Retinal pigment epithelial cell (primary cell): ENCODE data around the gene PRKAR2B.

Experiments
- DNase-seq: peaks from one replicate; pipeline ENCODE4 v3.0.0-alpha.2; 2010; ENCODE audit warnings: low read depth
- H3K4me3 ChIP-seq: 2 replicates; pipeline ENCODE4 v1.5.1; 2011; ENCODE audit warnings: mild to moderate bottlenecking, low read length, control low read depth, moderate library complexity
- TF ChIP-seq, protein P1 (sequence below): conservative IDR thresholded peaks from 2 replicates; pipeline ENCODE4 v1.5.1; 2011; ENCODE audit warnings: low read depth, low read length, control low read depth, inconsistent platforms

PRKAR2B gene

DNA sequence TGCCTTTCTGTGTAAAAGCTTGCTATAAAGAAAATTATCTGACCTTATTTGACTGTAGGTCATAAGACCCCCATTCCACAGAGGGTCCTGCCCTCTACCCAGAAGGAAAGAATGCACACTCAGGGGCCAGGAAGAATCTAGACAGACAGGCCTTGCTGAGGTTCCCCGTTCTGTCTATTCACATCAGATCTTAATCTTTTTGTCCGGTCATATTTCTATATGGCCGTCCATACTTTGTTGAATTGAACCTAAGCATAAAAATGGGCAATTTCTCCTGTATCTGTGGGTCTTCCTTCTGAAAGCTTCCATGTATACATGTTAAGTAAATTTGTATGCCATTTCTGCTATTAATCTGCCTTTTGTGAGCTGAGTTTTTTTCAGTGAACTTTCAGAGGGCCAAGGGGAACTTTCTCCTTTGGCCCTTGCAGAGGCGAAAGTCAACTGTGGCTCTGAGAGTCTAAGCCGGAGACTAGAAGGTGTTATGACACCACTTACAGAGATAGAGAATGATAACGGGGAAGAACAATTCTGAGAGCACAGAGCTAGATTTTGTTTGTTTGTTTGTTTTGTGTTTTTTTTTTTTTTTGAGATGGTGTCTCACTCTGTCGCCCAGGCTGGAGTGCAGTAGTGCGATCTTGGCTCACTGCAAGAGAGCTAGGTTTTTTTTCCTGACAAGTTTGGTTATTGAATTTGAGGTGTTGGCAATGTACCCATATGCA is 11.6 kb upstream of the PRKAR2B start:
- TF ChIP-seq, protein P1, sequence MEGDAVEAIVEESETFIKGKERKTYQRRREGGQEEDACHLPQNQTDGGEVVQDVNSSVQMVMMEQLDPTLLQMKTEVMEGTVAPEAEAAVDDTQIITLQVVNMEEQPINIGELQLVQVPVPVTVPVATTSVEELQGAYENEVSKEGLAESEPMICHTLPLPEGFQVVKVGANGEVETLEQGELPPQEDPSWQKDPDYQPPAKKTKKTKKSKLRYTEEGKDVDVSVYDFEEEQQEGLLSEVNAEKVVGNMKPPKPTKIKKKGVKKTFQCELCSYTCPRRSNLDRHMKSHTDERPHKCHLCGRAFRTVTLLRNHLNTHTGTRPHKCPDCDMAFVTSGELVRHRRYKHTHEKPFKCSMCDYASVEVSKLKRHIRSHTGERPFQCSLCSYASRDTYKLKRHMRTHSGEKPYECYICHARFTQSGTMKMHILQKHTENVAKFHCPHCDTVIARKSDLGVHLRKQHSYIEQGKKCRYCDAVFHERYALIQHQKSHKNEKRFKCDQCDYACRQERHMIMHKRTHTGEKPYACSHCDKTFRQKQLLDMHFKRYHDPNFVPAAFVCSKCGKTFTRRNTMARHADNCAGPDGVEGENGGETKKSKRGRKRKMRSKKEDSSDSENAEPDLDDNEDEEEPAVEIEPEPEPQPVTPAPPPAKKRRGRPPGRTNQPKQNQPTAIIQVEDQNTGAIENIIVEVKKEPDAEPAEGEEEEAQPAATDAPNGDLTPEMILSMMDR, result no peak
- DNase-seq, result no peak

DNA sequence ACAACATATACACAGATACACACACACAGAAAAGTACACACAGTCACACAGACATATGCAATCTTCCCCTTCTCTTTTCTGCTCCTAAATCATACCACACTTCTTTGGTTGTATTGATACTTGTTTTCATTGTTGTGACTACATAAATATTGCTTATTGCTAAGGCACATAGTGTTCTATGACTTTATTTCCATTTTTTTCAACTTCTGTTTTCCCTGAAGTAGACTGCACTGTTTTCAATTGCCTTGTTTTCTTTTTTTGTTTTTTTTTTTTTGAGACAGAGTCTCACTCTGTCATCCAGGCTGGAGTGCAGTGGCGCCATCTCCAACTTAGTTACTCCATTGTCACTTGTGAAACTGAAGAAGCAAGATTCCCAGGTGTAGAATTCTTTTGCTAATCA is 10.0 kb upstream of the PRKAR2B start:
- no peak for DNase-seq
- no peak overlapping the region for H3K4me3 ChIP-seq
- TF ChIP-seq, protein P1, result no peak

More for the DNA sequence above, 11.6 kb upstream of the PRKAR2B start:
- H3K4me3 ChIP-seq, result no peak overlapping the region

DNA sequence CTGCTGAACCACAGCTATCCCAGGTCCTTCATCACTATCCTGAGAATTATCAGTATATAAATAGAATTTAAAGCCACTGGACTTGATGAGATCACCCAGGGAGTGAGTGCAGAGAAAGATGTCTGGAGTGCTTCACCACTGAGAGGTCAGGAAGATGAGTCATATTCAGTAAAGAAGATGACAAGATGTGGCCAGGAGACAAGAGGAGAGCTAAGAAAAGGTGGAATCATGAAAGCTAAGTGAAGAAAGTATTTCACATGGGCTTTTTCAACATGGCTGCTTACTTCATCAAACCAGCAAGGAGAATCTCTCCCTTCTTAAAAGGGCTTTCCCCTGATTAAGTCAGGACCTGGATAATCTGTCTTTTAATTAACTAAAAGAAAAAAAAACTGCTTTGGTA is 9.1 kb upstream of the PRKAR2B start:
- H3K4me3 ChIP-seq, result no peak overlapping the region
- no peak for DNase-seq
- TF ChIP-seq, protein P1, result no peak

DNA sequence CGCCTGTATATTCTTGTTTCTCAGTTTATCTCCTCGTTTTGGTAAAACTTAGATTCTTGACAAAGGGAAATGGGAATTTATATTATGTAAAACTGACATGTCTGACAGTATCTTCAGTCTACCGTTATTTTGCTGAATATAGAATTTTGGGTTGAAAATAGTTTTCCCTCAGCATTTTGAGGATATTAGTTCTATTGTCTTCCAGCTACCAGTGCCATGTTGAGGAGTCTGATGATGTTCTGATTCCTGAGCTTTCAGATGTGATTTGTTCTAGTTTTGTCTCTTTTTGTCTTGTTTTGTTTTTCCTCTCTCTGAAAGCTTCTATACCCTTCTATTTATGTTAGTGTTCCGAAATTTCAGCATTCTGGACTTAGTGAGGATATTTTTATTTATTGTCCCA is 8.0 kb upstream of the PRKAR2B start:
- DNase-seq, result no peak
- TF ChIP-seq, protein P1, result no peak
- no peak overlapping the region for H3K4me3 ChIP-seq

DNA sequence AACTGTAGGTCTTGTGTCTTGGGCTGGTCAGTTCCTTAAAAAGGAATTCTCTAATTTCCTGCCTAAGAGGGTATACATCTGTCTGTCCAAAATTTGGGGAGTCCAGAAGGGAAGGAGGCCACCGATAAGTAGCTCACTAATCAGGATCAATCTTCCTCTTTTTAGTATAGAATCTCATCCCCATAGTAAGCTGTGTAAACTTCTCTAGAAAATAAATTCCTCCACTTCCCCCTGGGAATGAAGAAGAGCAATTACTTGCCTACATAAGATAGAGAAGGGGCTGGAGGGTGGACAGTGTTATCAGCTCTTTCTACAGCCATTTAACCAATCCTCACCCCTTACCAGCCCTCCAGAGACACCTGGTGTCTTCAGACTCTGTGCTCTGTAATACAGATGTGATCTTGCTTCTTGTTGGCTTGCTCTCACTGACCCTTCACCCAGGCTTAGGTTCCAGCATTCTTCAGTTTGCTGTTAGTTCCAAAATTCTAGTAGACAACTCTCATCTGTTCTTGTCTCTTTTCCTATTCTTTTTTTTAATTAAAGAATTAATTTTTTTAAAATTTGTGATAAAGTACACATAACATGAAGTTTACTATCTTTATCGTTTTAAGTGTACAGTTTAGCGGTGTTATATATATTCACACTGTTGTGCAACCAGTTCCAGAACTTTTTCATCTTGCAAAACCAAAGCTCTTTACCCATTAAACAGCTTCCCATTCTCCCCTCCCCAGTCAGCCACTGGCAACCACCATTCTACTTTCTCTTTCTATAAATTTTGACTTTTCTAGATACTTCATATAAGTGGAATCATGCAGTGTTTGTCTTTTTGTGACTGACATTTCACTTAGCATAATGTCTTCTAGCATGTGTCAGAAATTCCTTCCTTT is 6.5 kb upstream of the PRKAR2B start:
- no peak overlapping the region for H3K4me3 ChIP-seq
- TF ChIP-seq, protein P1, result no peak
- DNase-seq, result no peak

DNA sequence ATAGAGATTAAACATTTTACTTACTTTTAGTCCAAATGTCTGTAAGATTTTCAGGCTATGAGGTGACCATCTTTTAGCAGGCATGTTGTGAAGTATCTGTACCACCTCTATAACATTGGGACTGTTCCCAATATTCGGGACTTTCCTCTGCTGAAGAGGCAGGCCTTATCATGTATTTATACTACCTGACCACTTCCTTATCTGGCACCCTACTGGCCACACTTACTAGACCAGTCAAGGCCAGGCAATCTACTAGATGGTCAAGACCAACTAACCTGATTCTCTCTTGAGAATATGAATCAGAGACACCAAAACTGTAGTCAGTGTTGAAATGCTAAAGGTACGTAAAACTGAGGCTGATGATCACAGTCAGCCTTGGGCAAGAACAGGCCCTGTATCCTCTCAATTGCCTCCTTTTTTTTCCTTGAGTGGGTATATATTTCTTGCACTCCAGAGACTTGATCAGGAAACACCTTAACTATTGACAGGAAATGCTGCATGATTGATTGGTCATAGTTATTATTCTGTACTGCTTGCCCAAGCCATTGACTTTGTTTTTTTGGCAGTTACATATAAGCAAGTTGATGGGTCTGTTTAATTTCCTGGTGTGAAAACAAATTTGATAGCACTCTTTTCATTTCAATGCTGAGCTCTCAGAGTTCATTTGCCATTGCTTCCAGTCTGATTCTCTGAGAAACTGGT is 5.2 kb upstream of the PRKAR2B start:
- DNase-seq, result no peak
- no peak overlapping the region for H3K4me3 ChIP-seq
- TF ChIP-seq, protein P1, result no peak
